Coronary artery (tissue), 2 donors: Measurements from ENCODE around the gene DHX30.

Experiments used
- DNase-seq: peaks from one replicate; pipeline ENCODE4 v3.0.0-alpha.2; 2017; ENCODE audit warnings: low spot score
- H3K27ac ChIP-seq, 2 donors: fragments of 200-600 bp; sonication (generic); one replicate each; pipeline ENCODE4 v1.5.1; 2016 to 2019
- H3K4me3 ChIP-seq: fragments of 200-600 bp; sonication (generic); 2 replicates; pipeline ENCODE4 v1.5.1; 2016; ENCODE audit warnings: mild to moderate bottlenecking, moderate library complexity
- TF ChIP-seq, protein P1 (sequence below): fragments of 200-600 bp; sonication (generic); IDR thresholded peaks from one replicate; pipeline ENCODE4 v1.5.1; 2019; ENCODE audit warnings: antibody characterized with exemption

The DHX30 gene

DNA sequence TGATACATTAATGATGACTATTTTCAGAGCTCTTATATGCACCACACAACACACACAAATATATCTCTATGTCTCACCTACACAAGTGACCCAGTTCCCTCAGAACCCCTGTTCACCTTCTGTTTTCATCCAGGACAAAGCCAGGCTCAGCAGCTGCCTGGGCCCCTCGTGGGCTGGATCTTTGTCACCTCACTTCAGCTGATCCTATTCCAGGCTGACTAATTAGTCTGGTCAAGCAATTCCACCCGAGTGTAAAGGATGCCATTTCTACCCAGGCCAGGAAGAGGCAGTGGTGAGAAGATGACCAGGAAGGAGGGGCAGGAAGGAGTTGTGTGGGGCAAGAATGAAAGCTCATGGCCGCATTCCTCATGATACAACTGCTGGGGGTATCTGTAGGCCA lies 62.3 kb downstream of the DHX30 start:
- DNase-seq: peak; percentile 36
- H3K4me3 ChIP-seq: no peak overlapping the region
- TF ChIP-seq, protein P1, sequence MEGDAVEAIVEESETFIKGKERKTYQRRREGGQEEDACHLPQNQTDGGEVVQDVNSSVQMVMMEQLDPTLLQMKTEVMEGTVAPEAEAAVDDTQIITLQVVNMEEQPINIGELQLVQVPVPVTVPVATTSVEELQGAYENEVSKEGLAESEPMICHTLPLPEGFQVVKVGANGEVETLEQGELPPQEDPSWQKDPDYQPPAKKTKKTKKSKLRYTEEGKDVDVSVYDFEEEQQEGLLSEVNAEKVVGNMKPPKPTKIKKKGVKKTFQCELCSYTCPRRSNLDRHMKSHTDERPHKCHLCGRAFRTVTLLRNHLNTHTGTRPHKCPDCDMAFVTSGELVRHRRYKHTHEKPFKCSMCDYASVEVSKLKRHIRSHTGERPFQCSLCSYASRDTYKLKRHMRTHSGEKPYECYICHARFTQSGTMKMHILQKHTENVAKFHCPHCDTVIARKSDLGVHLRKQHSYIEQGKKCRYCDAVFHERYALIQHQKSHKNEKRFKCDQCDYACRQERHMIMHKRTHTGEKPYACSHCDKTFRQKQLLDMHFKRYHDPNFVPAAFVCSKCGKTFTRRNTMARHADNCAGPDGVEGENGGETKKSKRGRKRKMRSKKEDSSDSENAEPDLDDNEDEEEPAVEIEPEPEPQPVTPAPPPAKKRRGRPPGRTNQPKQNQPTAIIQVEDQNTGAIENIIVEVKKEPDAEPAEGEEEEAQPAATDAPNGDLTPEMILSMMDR: no peak
- peak overlapping the region in 1 of 2 donors; percentile 5 for H3K27ac ChIP-seq

DNA sequence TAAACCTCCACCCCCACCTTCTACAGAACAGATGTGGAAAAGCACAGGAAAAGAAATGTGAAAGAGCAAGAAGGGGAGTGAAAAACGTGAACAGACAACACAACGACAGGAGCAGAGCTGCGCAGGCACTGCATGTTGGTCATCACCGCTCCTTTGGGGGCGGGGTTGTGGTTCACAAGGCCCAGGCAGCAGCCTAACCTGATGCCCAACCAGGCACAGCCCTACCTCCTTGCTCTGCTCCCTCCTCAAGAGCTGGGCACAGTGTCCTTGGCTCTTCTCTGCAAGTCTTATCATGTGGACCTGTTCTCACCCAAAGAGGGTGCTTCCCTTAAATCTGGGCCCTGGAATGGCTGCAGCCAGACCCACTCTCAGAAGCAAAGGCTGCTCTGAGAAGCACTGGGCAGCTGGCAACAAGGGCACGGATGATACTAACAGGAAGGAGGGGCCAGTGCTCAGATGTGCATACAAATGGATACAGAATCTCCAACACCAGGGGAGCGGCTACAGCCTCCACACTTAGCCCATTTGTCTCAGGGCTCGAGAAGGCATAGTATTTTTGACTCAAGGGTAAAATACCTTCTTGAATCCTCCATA lies 64.6 kb downstream of the DHX30 start:
- Histone ChIP-seq H3K4me3 (no peak overlapping the region), H3K27ac (no peak overlapping the region)
- peak; percentile 35 for DNase-seq
- TF ChIP-seq, protein P1: no peak

DNA sequence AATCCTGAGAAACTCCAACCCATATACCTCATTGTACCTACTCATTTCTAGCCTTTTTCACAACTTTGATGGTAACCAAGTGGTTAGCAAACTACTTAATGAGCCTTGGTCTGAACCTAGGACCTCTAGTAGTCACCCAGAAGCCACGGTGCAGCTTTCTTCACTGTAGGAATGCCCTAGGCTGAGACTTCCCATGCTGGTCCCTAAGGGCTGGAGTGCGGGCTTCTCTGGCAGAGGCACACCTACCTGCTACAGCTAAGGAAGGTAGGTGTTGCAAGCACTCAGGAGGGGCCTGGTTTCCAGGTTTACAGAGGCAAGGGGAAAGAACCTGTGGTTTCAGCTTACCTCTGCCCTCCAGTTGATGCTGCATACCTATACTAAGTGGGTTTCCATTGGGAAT lies 65.4 kb downstream of the DHX30 start:
- DNase-seq: peak; percentile 63
- Histone ChIP-seq H3K27ac (no peak overlapping the region), H3K4me3 (no peak overlapping the region)
- TF ChIP-seq, protein P1: no peak

DNA sequence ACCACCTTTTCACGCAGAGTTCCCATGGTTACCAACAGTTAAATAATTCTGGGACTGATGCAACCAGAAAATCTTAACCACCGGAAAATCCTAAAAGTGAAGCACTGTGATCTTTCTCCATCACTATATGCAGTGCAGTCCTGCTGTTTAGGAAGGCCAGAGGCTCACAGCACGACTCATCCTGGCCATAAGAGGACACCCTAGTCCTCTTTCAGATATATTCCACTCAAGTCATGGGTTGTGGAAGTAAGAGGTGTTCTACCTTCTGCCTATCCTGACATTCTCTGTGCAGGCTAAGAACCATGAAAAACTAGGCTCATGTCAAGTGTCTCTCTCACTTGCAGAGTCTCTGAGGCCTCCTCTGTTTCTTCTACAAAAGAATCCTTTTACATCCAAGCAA lies 67.2 kb downstream of the DHX30 start:
- DNase-seq: no peak
- Histone ChIP-seq H3K27ac (no peak overlapping the region), H3K4me3 (no peak overlapping the region)
- TF ChIP-seq, protein P1: no peak

DNA sequence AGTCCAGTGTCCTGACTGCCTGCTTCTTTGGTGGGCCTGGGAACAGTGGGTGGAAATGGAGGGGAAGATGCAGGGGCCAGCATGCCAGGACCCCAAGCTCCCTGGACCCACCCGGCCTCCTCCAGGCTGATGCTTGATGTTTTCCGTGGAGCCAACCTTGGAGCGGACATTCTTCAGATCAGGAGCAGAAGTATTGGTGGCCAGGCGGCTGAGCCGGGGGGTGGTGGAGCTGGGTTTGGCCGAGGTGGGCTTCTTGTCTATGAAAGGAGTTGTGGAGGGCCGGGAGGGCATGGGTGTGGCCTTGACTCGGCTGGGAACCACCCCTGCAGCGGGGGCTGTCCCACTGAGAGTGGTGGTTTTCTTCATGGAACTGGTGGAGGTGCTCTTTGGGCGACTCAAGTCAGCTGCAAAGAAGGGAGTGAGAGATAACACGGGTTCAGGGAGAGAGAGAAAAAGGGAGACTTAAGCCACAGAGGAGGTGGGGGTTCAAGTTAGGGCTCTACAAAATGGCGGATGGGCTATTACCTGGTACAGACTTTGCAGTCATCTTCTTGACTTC lies 67.8 kb downstream of the DHX30 start:
- TF ChIP-seq, protein P1: no peak
- Histone ChIP-seq H3K27ac (no peak overlapping the region), H3K4me3 (no peak overlapping the region)
- DNase-seq: no peak

DNA sequence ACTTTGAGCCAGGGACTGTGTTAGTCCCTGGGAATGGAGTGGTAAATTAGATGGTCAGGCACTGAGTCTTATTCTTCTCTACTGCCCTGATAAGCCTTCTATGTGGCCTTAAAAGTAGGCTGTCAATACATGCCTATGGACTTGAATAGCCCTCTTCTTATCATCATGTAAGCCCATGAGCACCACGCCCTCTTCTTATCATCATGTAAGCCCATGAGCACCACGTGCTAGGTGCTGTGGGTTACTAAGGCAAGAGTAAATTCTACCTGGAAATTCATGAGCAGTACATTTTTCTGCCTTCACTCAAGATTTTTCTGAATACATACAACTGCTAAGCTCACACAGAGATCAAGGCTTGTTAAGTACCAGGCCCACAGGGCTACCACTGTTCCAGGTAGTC lies 68.5 kb downstream of the DHX30 start:
- no peak for DNase-seq
- no peak overlapping the region for H3K4me3 ChIP-seq
- H3K27ac ChIP-seq: no peak overlapping the region
- TF ChIP-seq, protein P1: no peak

DNA sequence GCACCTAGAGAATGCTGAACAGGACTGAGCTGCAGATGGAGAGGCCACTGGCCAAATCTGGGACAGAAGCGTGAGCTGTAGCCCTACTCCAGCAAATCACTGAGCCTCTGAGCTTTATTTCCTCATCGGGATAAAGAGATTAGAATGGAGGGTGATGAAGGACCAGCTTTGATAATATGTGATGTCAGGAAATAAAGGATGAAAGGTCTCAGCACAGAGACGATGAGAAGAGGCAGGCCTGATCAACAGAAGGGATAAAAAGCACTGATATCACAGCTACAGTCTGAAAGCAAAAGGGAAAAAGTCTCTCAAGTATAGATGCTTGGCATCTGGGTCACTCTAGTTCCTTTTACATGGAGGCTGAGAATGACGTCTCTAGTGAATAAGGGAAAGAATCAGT lies 70.0 kb downstream of the DHX30 start:
- Histone ChIP-seq H3K4me3 (no peak overlapping the region), H3K27ac (no peak overlapping the region)
- DNase-seq: no peak
- TF ChIP-seq, protein P1: no peak
